Motor neuron (in vitro differentiated cells): ENCODE measurements around the gene MRPL9. TPM values are rescaled to one million over a fixed set of nuclear protein-coding genes. Genes with fewer than 3 reads are reported as not detected.
"Not testable (repeated sequence)": the region's sequence is repeated elsewhere in the genome, so short reads cannot be mapped to it uniquely, and the experiment has no call there.

Experiments
- ATAC-seq, 8 experiments: fragments of 200-7000 bp; cut with Tn5 transposase; replicated peaks in 6 of 8; 2 replicates each; pipeline ENCODE4 v1.8.0; 2021; ENCODE audit warnings: mild to moderate bottlenecking in 8 of 8, moderate library complexity in 8 of 8
- H3K27ac ChIP-seq, 2 donors: fragments of 250-450 bp; sonication (Bioruptor Pico); 2 replicates each; pipeline ENCODE4 v1.9.0; 2021; ENCODE audit warnings: antibody characterized with exemption in 2 of 2, mild to moderate bottlenecking in 2 of 2, moderate library complexity in 1 of 2
- H3K4me1 ChIP-seq, 2 donors: fragments of 250-450 bp; sonication (Bioruptor Pico); replicated peaks in 1 of 2; 2 replicates each; pipeline ENCODE4 v1.6.1; 2021; ENCODE audit warnings: antibody characterized with exemption in 2 of 2, mild to moderate bottlenecking in 2 of 2, moderate library complexity in 1 of 2
- H3K4me3 ChIP-seq, 5 donors: fragments of 250-450 bp; sonication (Bioruptor Pico); 2 replicates each; pipeline ENCODE4 v1.9.0; 2021; ENCODE audit warnings: antibody characterized with exemption in 5 of 5, mild to moderate bottlenecking in 5 of 5, moderate library complexity in 4 of 5
- WGBS, 10 experiments: fragments of 450-650 bp; shearing (Covaris generic); methylation state at CpG; one replicate each; pipeline ENCODE4 v1.0.0; 2022; 5-methylcytosine and 5-hydroxymethylcytosine counted together
- in situ Hi-C, 9 experiments: fragments of 400-800 bp; cut with MboI; loops; one replicate each; pipeline ENCODE4 v1.15.0; 2021; ENCODE audit warnings: low sequenced_read_pairs in 9 of 9, low pct_unique_long_range_greater_than_20kb in 2 of 9; ENCODE audit not compliant: unreplicated experiment in 9 of 9
- total RNA-seq, 8 experiments: library from RNA; unstranded; fragments of 300-600 nt; gene quantifications; 2 replicates each; pipeline versions ENCODE4 v1.2.3 to v1.2.4, GENCODE V29; 2022

Gene MRPL9
- total RNA-seq, 8 experiments from 2014 or later = 63.2 to 122 (median 72.8) TPM

GRCh38 chr1:151801310-151801820 lies 38.1 kb upstream of the MRPL9 start:
- WGBS, 10 experiments = 86 to 100% (median 87%) methylated on average over 6 to 9 of the region's 12 CpGs; no CpG with 5 or more reads in 7 of the 10 experiments

GRCh38 chr1:151800830-151801229 lies 37.5 kb upstream of the MRPL9 start:
- H3K4me3 ChIP-seq = no peak overlapping the region
- 8 to 100% (median 80%) methylated on average over 2 to 6 of the region's 8 CpGs; no CpG with 5 or more reads in 3 of the 10 experiments for WGBS, 10 experiments
- H3K4me1 ChIP-seq = peaks cover 0 to 4% of the 10 kb centered on the region in 2 donors
- in situ Hi-C loops = no loop called here
- H3K27ac ChIP-seq = no peak overlapping the region
- ATAC-seq = no peak

More at GRCh38 chr1:151801310-151801820, 38.1 kb upstream of the MRPL9 start:
- Histone ChIP-seq H3K4me3 (no peak overlapping the region), H3K27ac (no peak overlapping the region), H3K4me1 (peaks cover 0 to 4% of the 10 kb centered on the region in 2 donors)
- in situ Hi-C loops = no loop called here
- no peak for ATAC-seq

GRCh38 chr1:151799179-151800022 lies 36.1 kb upstream of the MRPL9 start:
- WGBS, 10 experiments = 0 to 69% (median 30%) methylated on average over 1 to 7 of the region's 9 CpGs; no CpG with 5 or more reads in 2 of the 10 experiments
- peak overlapping the region in 2 of 5 donors; percentile 17 to 22 for H3K4me3 ChIP-seq

GRCh38 chr1:151798571-151798970 lies 35.3 kb upstream of the MRPL9 start:
- 0 to 100% (median 81%) methylated on average over 1 to 4 of the region's 5 CpGs; no CpG with 5 or more reads in 1 of the 10 experiments for WGBS, 10 experiments
- in situ Hi-C loops = no loop called here
- peaks cover 0 to 4% of the 10 kb centered on the region in 2 donors for H3K4me1 ChIP-seq
- no peak for ATAC-seq
- H3K27ac ChIP-seq = no peak overlapping the region
- no peak overlapping the region for H3K4me3 ChIP-seq

More at GRCh38 chr1:151799179-151800022, 36.1 kb upstream of the MRPL9 start:
- in situ Hi-C loops = no loop called here
- H3K27ac ChIP-seq = no peak overlapping the region
- peaks cover 0 to 4% of the 10 kb centered on the region in 2 donors for H3K4me1 ChIP-seq
- ATAC-seq = peak; percentile 66 to 99 (median 98)

GRCh38 chr1:151790940-151791651 lies 27.8 kb upstream of the MRPL9 start:
- in situ Hi-C loops = no loop called here
- ATAC-seq = peak in 6 of 8 experiments; percentile 2 to 17 (median 2)
- Histone ChIP-seq H3K4me3 (peak overlapping the region; percentile 48 to 86 (median 65)), H3K4me1 (peaks cover 0 to 11% of the 10 kb centered on the region in 2 donors), H3K27ac (peak overlapping the region; percentile 63 to 86)
- 0 to 9% (median 4%) methylated on average over 1 to 20 of the region's 52 CpGs; no CpG with 5 or more reads in 3 of the 10 experiments for WGBS, 10 experiments

GRCh38 chr1:151790071-151790939 lies 27.0 kb upstream of the MRPL9 start, which contains the start of gene TDRKH:
TSS of gene TDRKH (minus strand) at chr1:151790500. CDS start at chr1:151783022, 7,478 bp downstream.
- peak within 1 kb of the TSS; percentile 62 to 86 (median 65) for H3K4me3 ChIP-seq
- H3K27ac ChIP-seq = peak within 1 kb of the TSS; percentile 63 to 86
- peaks cover 0 to 11% of the 10 kb centered on the region in 2 donors for H3K4me1 ChIP-seq
- WGBS, 10 experiments = 0 to 3% (median 1%) methylated on average over 2 to 33 of the region's 58 CpGs; no CpG with 5 or more reads in 1 of the 10 experiments
- peak; percentile 95 to 97 (median 96) for ATAC-seq
- in situ Hi-C loops = no loop called here

- 0 to 100% (median 88%) methylated on average over 1 to 3 of the region's 3 CpGs; no CpG with 5 or more reads in 1 of the 10 experiments for WGBS, 10 experiments
- no peak for ATAC-seq
- H3K4me3 ChIP-seq = no peak overlapping the region
- peaks cover 0 to 11% of the 10 kb centered on the region in 2 donors for H3K4me1 ChIP-seq
- H3K27ac ChIP-seq = no peak overlapping the region
- in situ Hi-C loops = no loop called here
Measured at GRCh38 chr1:151787689-151788088, 24.4 kb upstream of the MRPL9 start.

- Histone ChIP-seq H3K27ac (no peak overlapping the region), H3K4me1 (no peaks in the 10 kb centered on the region), H3K4me3 (no peak overlapping the region)
- in situ Hi-C loops = no loop called here
- 17 to 82% (median 63%) methylated on average over 1 to 2 of the region's 2 CpGs; no CpG with 5 or more reads in 3 of the 10 experiments for WGBS, 10 experiments
- no peak for ATAC-seq
Measured at GRCh38 chr1:151783796-151784195, 20.5 kb upstream of the MRPL9 start.

GRCh38 chr1:151782741-151783140 lies 19.4 kb upstream of the MRPL9 start:
- in situ Hi-C loops = no loop called here
- Histone ChIP-seq H3K4me3 (no peak overlapping the region), H3K4me1 (no peaks in the 10 kb centered on the region), H3K27ac (no peak overlapping the region)
- ATAC-seq = no peak
- 50 to 100% (median 80%) methylated on average over 1 to 3 of the region's 3 CpGs for WGBS, 10 experiments

GRCh38 chr1:151782026-151782425 lies 18.7 kb upstream of the MRPL9 start:
- H3K27ac ChIP-seq, H3K4me3 ChIP-seq, ATAC-seq, H3K4me1 ChIP-seq, in situ Hi-C loops: not testable (repeated sequence)
- WGBS, 10 experiments = 40 to 100% (median 85%) methylated on average over 1 to 5 of the region's 5 CpGs; no CpG with 5 or more reads in 3 of the 10 experiments

- H3K4me3 ChIP-seq, H3K27ac ChIP-seq, in situ Hi-C loops, ATAC-seq, H3K4me1 ChIP-seq: not testable (repeated sequence)
- WGBS, 10 experiments = 57 to 99% (median 86%) methylated on average over 1 to 5 of the region's 5 CpGs; no CpG with 5 or more reads in 2 of the 10 experiments
Measured at GRCh38 chr1:151780736-151781135, 17.4 kb upstream of the MRPL9 start.

GRCh38 chr1:151779852-151780251 lies 16.6 kb upstream of the MRPL9 start:
- in situ Hi-C loops = no loop called here
- no peak overlapping the region for H3K4me3 ChIP-seq
- H3K27ac ChIP-seq = no peak overlapping the region
- ATAC-seq = no peak
- no peaks in the 10 kb centered on the region for H3K4me1 ChIP-seq
- 59 to 100% (median 100%) methylated on average over 1 to 4 of the region's 4 CpGs; no CpG with 5 or more reads in 1 of the 10 experiments for WGBS, 10 experiments
